GM12865 (cell line): ENCODE measurements around the gene TRIM41.
A peak's percentile ranks its signal among the peaks of the same experiment; 100 is the strongest.

Source experiments
- DNase-seq: peaks from one replicate; pipeline ENCODE4 v3.0.0; 2010; ENCODE audit warnings: low read depth
- H3K4me3 ChIP-seq: 2 replicates; pipeline ENCODE4 v1.5.1; 2011; ENCODE audit warnings: mild to moderate bottlenecking, low read depth, low read length, control low read depth
- TF ChIP-seq, protein P1 (sequence below): IDR thresholded peaks from 2 replicates; pipeline ENCODE4 v1.5.1; 2011; ENCODE audit warnings: low read length, control low read depth, low read depth, inconsistent platforms; ENCODE audit not compliant: insufficient read depth; ENCODE audit errors: missing control alignments

The TRIM41 gene

DNA sequence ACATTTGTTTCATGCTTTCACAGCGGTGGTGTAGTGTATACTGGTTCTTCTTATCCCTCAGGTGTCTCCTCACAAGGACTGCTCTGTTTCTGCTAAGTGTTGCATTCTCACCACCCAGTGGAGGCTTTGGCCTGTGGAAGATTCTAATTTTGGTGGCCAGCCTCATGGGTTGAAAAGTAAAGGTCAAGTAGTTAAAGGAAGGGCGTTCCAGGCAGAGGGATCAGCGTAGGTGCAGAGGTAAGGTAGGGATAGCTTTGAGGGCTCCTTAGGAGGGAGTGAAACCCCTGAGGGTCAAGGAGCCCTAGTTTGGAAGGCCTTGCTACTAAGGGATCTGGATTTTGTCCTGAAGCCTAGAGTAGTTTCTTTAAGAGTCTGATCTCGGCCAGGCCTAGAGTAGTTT, 25.2 kb downstream of the TRIM41 start:
- TF ChIP-seq, protein P1, sequence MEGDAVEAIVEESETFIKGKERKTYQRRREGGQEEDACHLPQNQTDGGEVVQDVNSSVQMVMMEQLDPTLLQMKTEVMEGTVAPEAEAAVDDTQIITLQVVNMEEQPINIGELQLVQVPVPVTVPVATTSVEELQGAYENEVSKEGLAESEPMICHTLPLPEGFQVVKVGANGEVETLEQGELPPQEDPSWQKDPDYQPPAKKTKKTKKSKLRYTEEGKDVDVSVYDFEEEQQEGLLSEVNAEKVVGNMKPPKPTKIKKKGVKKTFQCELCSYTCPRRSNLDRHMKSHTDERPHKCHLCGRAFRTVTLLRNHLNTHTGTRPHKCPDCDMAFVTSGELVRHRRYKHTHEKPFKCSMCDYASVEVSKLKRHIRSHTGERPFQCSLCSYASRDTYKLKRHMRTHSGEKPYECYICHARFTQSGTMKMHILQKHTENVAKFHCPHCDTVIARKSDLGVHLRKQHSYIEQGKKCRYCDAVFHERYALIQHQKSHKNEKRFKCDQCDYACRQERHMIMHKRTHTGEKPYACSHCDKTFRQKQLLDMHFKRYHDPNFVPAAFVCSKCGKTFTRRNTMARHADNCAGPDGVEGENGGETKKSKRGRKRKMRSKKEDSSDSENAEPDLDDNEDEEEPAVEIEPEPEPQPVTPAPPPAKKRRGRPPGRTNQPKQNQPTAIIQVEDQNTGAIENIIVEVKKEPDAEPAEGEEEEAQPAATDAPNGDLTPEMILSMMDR, result no peak
- DNase-seq, result peak; percentile 43
- H3K4me3 ChIP-seq, result peak overlapping the region; percentile 98

DNA sequence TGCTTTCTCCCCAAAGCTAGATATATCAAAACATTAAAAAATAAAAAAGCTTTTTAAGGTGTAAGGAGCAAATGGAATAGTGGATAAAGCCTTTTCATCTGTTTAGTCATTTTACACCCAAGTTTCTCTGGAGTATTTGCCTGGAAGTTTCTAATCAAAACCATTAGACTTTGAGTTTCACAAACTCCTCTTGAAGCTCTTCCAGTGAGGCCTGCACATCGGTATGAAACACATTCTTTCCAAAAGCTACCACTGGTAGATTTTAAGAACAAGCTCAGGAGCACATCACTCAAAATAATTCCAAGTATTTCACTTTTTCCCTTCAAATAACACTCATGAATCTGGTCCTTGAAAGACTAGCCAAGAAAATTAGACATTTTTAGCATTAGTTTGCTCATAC, 32.2 kb downstream of the TRIM41 start:
- TF ChIP-seq, protein P1, result no peak
- DNase-seq, result no peak
- H3K4me3 ChIP-seq, result no peak overlapping the region

DNA sequence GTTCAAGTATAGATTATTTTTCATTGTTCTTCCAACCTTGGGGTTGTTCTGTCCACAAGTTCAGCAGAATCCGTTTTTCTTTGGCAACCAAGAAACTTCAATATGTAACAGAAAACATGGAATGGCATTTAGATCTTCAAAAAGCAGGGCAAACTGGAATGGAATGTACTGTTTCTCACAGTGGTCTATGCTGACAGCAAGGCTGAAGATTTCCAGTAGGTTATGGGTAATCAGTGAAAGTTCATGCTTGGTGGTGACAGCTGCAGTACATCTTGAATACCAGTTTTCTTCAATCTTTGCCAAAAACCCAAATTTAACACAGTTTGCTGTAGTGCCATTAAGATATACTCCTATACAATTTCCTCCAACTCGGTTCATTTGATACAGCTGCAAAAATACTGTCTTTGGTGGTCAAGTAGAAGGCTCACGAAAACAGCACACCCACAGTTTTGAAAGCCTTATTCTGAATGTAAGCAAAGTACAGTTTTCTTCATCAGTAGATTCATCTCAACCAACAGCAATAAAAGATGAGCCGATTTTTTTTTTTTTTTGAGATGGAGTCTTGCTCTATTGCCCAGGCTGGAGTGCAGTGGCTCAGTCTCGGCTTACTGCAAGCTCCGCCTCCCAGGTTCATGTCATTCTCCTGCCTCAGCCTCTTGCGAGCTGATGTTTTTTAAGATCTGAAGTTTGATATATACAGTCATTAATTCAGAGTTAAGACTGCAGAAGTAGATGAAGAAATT, 32.9 kb downstream of the TRIM41 start:
- DNase-seq, result no peak
- no peak overlapping the region for H3K4me3 ChIP-seq
- TF ChIP-seq, protein P1, result no peak

DNA sequence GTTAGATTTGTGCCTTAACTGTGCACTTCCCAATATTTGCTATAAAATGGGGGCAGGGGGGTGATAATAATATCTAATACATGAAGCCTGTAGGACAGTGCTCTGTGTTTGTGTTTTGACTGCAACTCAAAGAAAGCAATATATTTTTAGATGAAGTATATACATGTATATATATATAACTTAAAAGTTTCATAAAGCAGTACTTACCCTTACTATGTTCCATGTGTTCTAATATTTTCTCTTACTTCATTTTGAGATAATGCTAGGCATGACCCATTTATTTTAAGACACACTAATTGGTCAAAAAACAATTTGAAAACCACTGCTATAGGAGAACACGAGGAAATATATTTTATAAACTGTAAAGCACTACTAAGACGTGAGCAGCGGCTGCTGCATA, 35.5 kb downstream of the TRIM41 start:
- H3K4me3 ChIP-seq, result peak overlapping the region; percentile 90
- TF ChIP-seq, protein P1, result no peak
- DNase-seq, result no peak

DNA sequence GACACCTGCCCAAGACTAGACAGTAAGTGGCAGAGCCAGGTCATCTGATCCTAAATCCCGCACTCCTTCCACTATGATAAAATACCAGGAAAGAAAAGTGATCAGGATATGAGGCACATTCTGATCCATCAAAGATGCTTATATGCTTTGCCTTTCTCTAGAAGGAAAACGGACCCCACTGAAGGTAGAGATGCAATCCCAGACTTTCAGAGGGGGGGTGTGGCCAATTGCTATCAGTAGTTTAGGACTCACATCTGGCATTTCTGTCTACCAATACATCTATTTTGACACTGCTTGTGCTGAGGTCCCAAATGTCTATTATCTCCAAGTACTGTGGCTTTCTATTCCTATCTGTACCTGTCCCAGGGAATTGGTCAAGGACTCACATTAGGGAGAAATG, 36.2 kb downstream of the TRIM41 start:
- TF ChIP-seq, protein P1, result no peak
- peak overlapping the region; percentile 90 for H3K4me3 ChIP-seq
- DNase-seq, result no peak

DNA sequence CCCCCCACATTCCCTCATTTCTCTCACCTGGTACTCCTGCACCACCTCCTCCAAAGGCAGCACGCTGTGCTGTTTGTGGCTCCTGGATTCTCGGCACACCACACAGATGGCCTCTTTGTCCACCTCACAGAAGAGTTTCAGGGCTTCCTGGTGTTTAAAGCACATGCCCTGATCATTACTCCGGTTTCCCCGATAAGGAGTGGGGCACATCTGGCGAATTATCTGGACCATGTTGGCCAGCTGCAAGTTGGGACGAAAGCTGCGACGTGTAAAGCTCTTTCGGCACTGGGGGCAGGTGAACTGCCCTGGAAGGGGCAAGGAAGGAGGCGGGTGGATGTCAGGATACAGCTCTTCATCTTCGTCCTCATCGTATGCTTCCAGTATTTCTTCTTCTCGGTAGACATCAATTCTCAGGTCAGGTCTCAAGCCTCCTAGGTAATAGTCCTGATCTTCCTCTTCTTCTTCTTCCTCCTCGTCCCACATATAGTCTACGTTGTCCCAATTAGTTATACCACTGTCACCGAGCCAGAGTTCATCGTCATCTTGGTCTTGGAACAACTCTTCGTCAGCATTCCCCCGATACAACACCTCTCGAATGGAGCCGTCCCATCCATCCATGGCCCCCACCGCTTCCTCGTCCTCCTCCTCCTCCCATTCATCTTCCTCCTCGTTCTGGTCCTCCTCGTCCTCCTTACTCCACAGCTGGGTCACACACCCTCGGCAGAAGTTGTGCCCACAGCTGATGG, 37.1 kb downstream of the TRIM41 start:
- H3K4me3 ChIP-seq, result peak overlapping the region; percentile 90
- DNase-seq, result no peak
- TF ChIP-seq, protein P1, result no peak

DNA sequence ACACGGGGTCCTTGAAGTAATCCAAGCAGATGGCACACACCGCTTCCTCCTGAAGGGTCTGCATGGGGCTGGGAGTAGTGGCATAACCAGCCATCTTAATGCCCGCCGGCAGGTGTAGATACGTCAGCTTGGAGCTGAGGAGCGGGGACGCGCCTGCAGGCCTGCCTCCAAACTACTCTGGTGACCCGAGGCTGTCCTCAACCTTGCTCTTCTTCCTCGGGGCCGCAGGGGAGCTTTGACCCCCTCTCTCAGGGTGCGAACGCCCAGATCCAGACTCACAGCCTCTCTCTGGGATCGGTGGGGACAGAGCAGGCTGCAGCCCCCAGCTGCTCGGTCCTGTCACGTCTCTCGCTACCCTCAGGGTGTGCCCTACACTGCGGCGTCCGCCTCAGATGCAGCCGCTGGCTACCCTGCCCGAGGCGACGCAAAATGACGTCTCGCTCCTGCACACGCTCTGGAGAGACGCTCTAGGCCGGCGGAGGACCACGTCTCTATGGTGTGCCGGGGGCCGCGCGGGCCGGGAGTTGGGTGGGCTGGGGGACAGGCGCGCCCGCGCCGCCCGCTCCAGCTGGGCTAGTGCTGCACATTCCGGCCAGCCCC, 37.7 kb downstream of the TRIM41 start, which contains the start of gene TRIM52:
TSS of gene TRIM52 (minus strand) at position 424 of the 600 bp plus-strand sequence. CDS start at position 94, 330 bp downstream.
- DNase-seq, result peak; percentile 96
- H3K4me3 ChIP-seq, result peak within 1 kb of the TSS; percentile 90
- TF ChIP-seq, protein P1, result no peak
